ENCODE data around the gene ISM1. TPM values are rescaled to one million over a fixed set of nuclear protein-coding genes. Genes with fewer than 3 reads are reported as not detected.

The ISM1 gene
- total RNA-seq, 2 donors from 2014 or later, result 20.4 to 25.1 TPM

DNA sequence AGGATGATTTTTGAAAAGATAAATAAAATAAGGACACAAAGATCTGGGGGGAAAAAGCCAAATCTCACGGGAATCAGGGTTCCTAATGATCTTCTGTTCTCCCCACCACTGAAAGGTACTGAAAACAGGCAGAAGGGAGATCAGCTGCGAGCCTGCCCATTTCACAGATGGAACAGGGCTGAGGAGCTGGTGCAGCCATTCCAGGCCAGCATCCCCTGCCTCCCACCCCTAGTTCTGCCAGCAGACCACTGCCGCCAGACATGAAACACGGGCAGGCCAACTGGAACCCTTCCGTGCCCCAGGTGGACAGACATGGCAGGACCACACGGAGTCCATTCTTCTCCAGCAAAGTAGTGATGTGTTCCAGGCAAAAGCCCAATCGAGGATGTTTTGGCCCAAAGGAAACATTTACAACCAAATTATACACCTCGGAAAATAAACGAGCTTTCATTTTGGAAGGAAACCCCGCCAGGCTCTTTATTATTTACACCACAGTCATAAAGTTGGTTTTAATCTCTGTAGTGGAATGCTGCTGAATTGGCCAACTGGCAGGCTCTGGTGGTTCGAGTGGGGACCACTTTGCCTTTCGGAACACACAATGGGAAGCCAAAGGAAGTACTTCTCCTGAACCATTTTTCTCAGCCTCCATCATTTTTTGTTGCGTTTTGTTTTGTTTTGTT is 28.2 kb downstream of the ISM1 start:
- Histone ChIP-seq H3K4me3 (no peak overlapping the region), H3K27me3 (replicated peaks; ENCODE audit: insufficient read depth) (no peaks in the 10 kb centered on the region), H3K27ac (no peak overlapping the region), H3K4me1 (ENCODE audit: control insufficient read depth in 1 of 2, low read depth in 2 of 2) (no peaks in the 10 kb centered on the region), H3K9me3 (no peaks in the 10 kb centered on the region), H3K36me3 (no peaks in the 10 kb centered on the region)
- no peak for ATAC-seq (ENCODE audit: insufficient number of reproducible peaks, low FRiP score, low read depth)
- DNase-seq (ENCODE audit: low spot score), result no peak
- no peak for TF ChIP-seq CTCF (IDR thresholded peaks at IDR 0.05)

DNA sequence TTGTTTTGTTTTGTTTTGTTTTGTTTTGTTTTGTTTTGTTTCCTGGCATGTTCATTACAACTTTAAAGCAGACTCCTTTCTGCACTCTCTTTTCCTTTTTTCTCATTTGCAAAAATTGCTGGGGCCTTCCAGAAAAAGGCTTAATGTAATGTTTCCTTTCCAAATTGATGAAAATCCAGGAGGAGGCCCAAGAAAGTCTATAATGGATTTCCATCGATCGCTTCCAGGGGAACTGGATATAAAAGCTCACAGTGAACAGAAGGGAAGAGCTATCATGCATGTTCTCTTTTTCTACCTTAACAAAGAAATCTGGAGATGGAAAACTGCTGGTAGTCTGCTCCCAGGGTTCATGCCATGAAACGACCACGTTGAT is 28.7 kb downstream of the ISM1 start:
- Histone ChIP-seq H3K4me1 (ENCODE audit: control insufficient read depth in 1 of 2, low read depth in 2 of 2) (no peaks in the 10 kb centered on the region), H3K4me3 (no peak overlapping the region), H3K36me3 (no peaks in the 10 kb centered on the region), H3K27ac (no peak overlapping the region), H3K27me3 (replicated peaks; ENCODE audit: insufficient read depth) (no peaks in the 10 kb centered on the region), H3K9me3 (no peaks in the 10 kb centered on the region)
- TF ChIP-seq CTCF (IDR thresholded peaks at IDR 0.05), result no peak
- no peak for ATAC-seq (ENCODE audit: insufficient number of reproducible peaks, low FRiP score, low read depth)
- no peak for DNase-seq (ENCODE audit: low spot score)

GRCh38 chr20:13250251-13250650 is 29.2 kb downstream of the ISM1 start:
- Histone ChIP-seq H3K27me3 (replicated peaks; ENCODE audit: insufficient read depth) (no peaks in the 10 kb centered on the region), H3K36me3 (no peaks in the 10 kb centered on the region), H3K4me1 (ENCODE audit: control insufficient read depth in 1 of 2, low read depth in 2 of 2) (no peaks in the 10 kb centered on the region), H3K27ac (no peak overlapping the region), H3K4me3 (no peak overlapping the region), H3K9me3 (no peaks in the 10 kb centered on the region)
- DNase-seq (ENCODE audit: low spot score) (no peak), ATAC-seq (ENCODE audit: insufficient number of reproducible peaks, low FRiP score, low read depth) (no peak)
- TF ChIP-seq CTCF (IDR thresholded peaks at IDR 0.05), result no peak

DNA sequence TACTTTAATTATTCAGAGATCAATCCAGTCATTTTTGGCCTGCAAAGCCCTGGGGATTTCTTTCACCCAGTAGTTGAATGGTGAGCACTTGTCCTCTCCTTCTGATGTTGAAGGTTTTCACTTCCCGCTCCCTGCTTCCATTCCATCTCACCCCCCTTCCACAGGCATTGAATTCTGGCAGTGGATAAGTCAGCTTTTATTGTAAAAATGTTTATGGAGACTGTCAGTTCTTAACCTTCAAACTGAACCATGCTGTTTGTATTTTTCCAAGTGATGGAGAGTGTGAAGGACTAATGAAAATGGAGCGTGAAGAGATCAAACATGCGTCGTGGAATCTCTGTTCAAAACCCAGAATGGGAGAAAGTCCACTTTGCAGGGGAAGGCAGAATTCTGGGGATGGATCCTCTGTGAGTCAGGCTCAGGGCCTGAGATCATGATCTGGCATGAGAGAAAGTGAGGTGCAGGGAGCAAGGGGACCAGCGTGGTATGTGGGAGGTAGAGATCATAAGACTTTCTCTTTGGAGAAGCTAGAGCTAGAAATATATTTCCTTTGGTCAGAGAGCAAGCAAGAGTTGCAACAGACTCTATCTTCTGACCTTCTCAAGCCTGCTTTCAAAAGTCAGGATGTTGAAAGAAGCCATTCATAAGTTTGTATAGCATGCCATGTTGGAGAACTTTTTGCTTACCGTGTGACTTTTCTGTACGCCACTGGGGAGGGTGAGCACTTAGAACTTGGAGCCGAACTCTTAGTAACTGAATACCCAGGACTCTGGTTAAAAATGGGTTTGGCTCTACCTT is 30.2 kb downstream of the ISM1 start:
- Histone ChIP-seq H3K36me3 (no peaks in the 10 kb centered on the region), H3K4me3 (no peak overlapping the region), H3K27me3 (replicated peaks; ENCODE audit: insufficient read depth) (no peaks in the 10 kb centered on the region), H3K27ac (no peak overlapping the region), H3K9me3 (no peaks in the 10 kb centered on the region), H3K4me1 (ENCODE audit: control insufficient read depth in 1 of 2, low read depth in 2 of 2) (no peaks in the 10 kb centered on the region)
- no peak for TF ChIP-seq CTCF (IDR thresholded peaks at IDR 0.05)
- ATAC-seq (ENCODE audit: insufficient number of reproducible peaks, low FRiP score, low read depth) (no peak), DNase-seq (ENCODE audit: low spot score) (no peak)

GRCh38 chr20:13251904-13252297 is 30.8 kb downstream of the ISM1 start:
- no peak for ATAC-seq (ENCODE audit: insufficient number of reproducible peaks, low FRiP score, low read depth)

More at GRCh38 chr20:13251904-13252297, 30.8 kb downstream of the ISM1 start:
- H3K27me3 ChIP-seq (replicated peaks; ENCODE audit: insufficient read depth), result no peaks in the 10 kb centered on the region
- H3K4me1 ChIP-seq (ENCODE audit: control insufficient read depth in 1 of 2, low read depth in 2 of 2), result no peaks in the 10 kb centered on the region
- no peak for TF ChIP-seq CTCF (IDR thresholded peaks at IDR 0.05)
- H3K9me3 ChIP-seq, result no peaks in the 10 kb centered on the region
- H3K36me3 ChIP-seq, result no peaks in the 10 kb centered on the region
- DNase-seq (ENCODE audit: low spot score), result no peak
- H3K27ac ChIP-seq, result no peak overlapping the region
- no peak overlapping the region for H3K4me3 ChIP-seq
